IMR-90 (cell line): Measurements from ENCODE around the gene RABGGTA. TPM values are rescaled to one million over a fixed set of nuclear protein-coding genes. Genes with fewer than 3 reads are reported as not detected.

Experiments
- ATAC-seq: fragments of 200-7000 bp; cut with Tn5 transposase; 2 replicates; pipeline ENCODE4 v1.9.1; 2020; ENCODE audit warnings: low read depth, mild to moderate bottlenecking, moderate library complexity
- BruUV-seq: library from RNA; stranded (reverse); fragments of 400-500 nt; replicated peaks from 2 replicates; lab custom pipeline; 2021; lab: Mats Ljungman, UMichigan
- CTCF ChIA-PET: fragments of 300-600 bp; formaldehyde crosslinking; extraction: SDS; loops from one replicate; lab custom pipeline; 2021; ENCODE audit warnings: antibody characterized with exemption; lab: Yijun Ruan, JAX
- POLR2A ChIA-PET: fragments of 300-600 bp; sonication (Branson Sonifier 250); formaldehyde crosslinking; loops from one replicate; lab custom pipeline; 2022; ENCODE audit warnings: antibody characterized with exemption; ENCODE audit not compliant: unreplicated experiment; lab: Charles Lee
- DNase-seq: peaks from one replicate; pipeline ENCODE4 v3.0.0; 2013
- H2AFZ ChIP-seq: replicated peaks from 2 replicates; pipeline ENCODE3; 2013; ENCODE audit warnings: low read length, mild to moderate bottlenecking; ENCODE audit not compliant: poor library complexity
- H2AK5ac ChIP-seq: 2 replicates; pipeline ENCODE4 v1.6.1; 2013; ENCODE audit warnings: low read depth, low read length, inconsistent platforms
- H2AK9ac ChIP-seq: replicated peaks from 2 replicates; pipeline ENCODE3; 2013; ENCODE audit warnings: mild to moderate bottlenecking, low read depth, low read length, moderate library complexity; ENCODE audit not compliant: poor library complexity
- H2BK120ac ChIP-seq: 2 replicates; pipeline ENCODE4 v1.6.1; 2013; ENCODE audit warnings: low read depth, low read length, inconsistent platforms
- H2BK15ac ChIP-seq: 3 replicates; pipeline ENCODE4 v1.6.1; 2013; ENCODE audit warnings: low read depth, low read length, inconsistent platforms
- H2BK20ac ChIP-seq: 2 replicates; pipeline ENCODE4 v1.6.1; 2013; ENCODE audit warnings: low read depth, mild to moderate bottlenecking, inconsistent platforms, low read length, moderate library complexity
- H2BK5ac ChIP-seq: 2 replicates; pipeline ENCODE4 v1.6.1; 2013; ENCODE audit warnings: mild to moderate bottlenecking, low read depth, low read length, inconsistent platforms; ENCODE audit not compliant: poor library complexity, severe bottlenecking
- H3K14ac ChIP-seq: replicated peaks from 2 replicates; pipeline ENCODE4 v1.6.1; 2013; ENCODE audit warnings: low read depth, low read length, inconsistent platforms
- H3K18ac ChIP-seq: 2 replicates; pipeline ENCODE4 v1.6.1; 2013; ENCODE audit warnings: low read depth, low read length, control low read depth
- H3K23ac ChIP-seq: 2 replicates; pipeline ENCODE4 v1.6.1; 2013; ENCODE audit warnings: low read depth, low read length, inconsistent platforms
- H3K27ac ChIP-seq: 2 replicates; pipeline ENCODE4 v1.5.1; 2013; ENCODE audit warnings: mild to moderate bottlenecking, control low read depth, low read length; ENCODE audit not compliant: insufficient read depth
- H3K27me3 ChIP-seq: 2 replicates; pipeline ENCODE4 v1.6.1; 2013; ENCODE audit warnings: low read length; ENCODE audit not compliant: control insufficient read depth, insufficient read depth
- H3K36me3 ChIP-seq: 2 replicates; pipeline ENCODE4 v1.6.1; 2013; ENCODE audit warnings: low read length, mixed read lengths; ENCODE audit not compliant: control insufficient read depth, insufficient read depth
- H3K4ac ChIP-seq: 2 replicates; pipeline ENCODE4 v1.6.1; 2013; ENCODE audit warnings: low read depth, low read length, inconsistent platforms
- H3K4me1 ChIP-seq: 2 replicates; pipeline ENCODE4 v1.6.1; 2013; ENCODE audit warnings: low read length, mixed read lengths; ENCODE audit not compliant: control insufficient read depth, insufficient read depth
- H3K4me2 ChIP-seq: 2 replicates; pipeline ENCODE4 v1.6.1; 2013; ENCODE audit warnings: low read depth, mild to moderate bottlenecking, control low read depth, low read length, moderate library complexity
- H3K4me3 ChIP-seq: 2 replicates; pipeline ENCODE4 v1.5.1; 2013; ENCODE audit warnings: low read depth, mild to moderate bottlenecking, control low read depth, low read length, moderate library complexity; ENCODE audit not compliant: insufficient read depth
- H3K56ac ChIP-seq: 2 replicates; pipeline ENCODE4 v1.6.1; 2013; ENCODE audit warnings: low read length, inconsistent platforms; ENCODE audit not compliant: insufficient read depth; ENCODE audit errors: extremely low read depth
- H3K79me1 ChIP-seq, 2 experiments: 2 replicates each; pipeline ENCODE4 v1.6.1; 2013; ENCODE audit warnings: low read length in 2 of 2, inconsistent platforms in 1 of 2, low read depth in 1 of 2
- H3K9ac ChIP-seq: 2 replicates; pipeline ENCODE4 v1.6.1; 2013; ENCODE audit warnings: low read depth, low read length, control low read depth
- H3K9me1 ChIP-seq: 2 replicates; pipeline ENCODE4 v1.6.1; 2013; ENCODE audit warnings: low read length, inconsistent platforms; ENCODE audit not compliant: insufficient read depth
- H3K9me3 ChIP-seq: 2 replicates; pipeline ENCODE4 v1.6.1; 2013; ENCODE audit warnings: low read length; ENCODE audit not compliant: control insufficient read depth, insufficient read depth
- H4K20me1 ChIP-seq: 2 replicates; pipeline ENCODE4 v1.6.1; 2013; ENCODE audit warnings: low read length, inconsistent platforms; ENCODE audit not compliant: insufficient read depth
- H4K5ac ChIP-seq: 2 replicates; pipeline ENCODE4 v1.6.1; 2013; ENCODE audit warnings: mild to moderate bottlenecking, low read depth, low read length, control low read depth
- H4K8ac ChIP-seq, 2 experiments: 2 replicates each; pipeline ENCODE4 v1.6.1; 2013; ENCODE audit warnings: low read depth in 2 of 2, low read length in 2 of 2, control low read depth in 1 of 2, inconsistent platforms in 1 of 2
- H4K91ac ChIP-seq: 2 replicates; pipeline ENCODE4 v1.6.1; 2013; ENCODE audit warnings: low read depth, low read length, inconsistent platforms; ENCODE audit not compliant: insufficient read depth
- BHLHE40 ChIP-seq: fragments of 150-350 bp; IDR thresholded peaks from 2 replicates; pipeline ENCODE4 v1.6.1; 2016; ENCODE audit warnings: mild to moderate bottlenecking, low read depth, low read length
- CHD1 ChIP-seq: IDR thresholded peaks from 2 replicates; pipeline ENCODE4 v1.6.1; 2012; ENCODE audit warnings: low read depth, low read length, improper control_type of control experiment
- ELK1 ChIP-seq: fragments of 150-350 bp; IDR thresholded peaks from 2 replicates; pipeline ENCODE4 v1.6.1; 2016; ENCODE audit warnings: low read depth, mild to moderate bottlenecking, low read length, moderate library complexity, borderline replicate concordance
- NFE2L2 ChIP-seq: fragments of 150-350 bp; IDR thresholded peaks from 2 replicates; pipeline ENCODE4 v1.6.1; 2016; ENCODE audit warnings: low read depth, mild to moderate bottlenecking, low read length
- RFX5 ChIP-seq: IDR thresholded peaks from 2 replicates; pipeline ENCODE4 v1.8.0; 2012; ENCODE audit warnings: low read depth, mild to moderate bottlenecking, low read length, moderate library complexity
- SMC3 ChIP-seq: fragments of 150-350 bp; IDR thresholded peaks from 2 replicates; pipeline ENCODE4 v1.6.1; 2016; ENCODE audit warnings: low read depth, mild to moderate bottlenecking, antibody characterized with exemption, low read length, moderate library complexity
- USF2 ChIP-seq: fragments of 150-350 bp; IDR thresholded peaks from 2 replicates; pipeline ENCODE4 v1.6.1; 2017; ENCODE audit warnings: mild to moderate bottlenecking, antibody characterized with exemption, low read length, low read depth
- WGBS, 2 experiments: methylation state at CpG; one replicate each; pipeline versions ENCODE4 v1.1.5 to v1.1.7; 2013; ENCODE audit warnings: missing lambda C conversion rate in 2 of 2; ENCODE audit not compliant: insufficient read length in 1 of 2; ENCODE audit errors: extremely low coverage in 2 of 2; 5-methylcytosine and 5-hydroxymethylcytosine counted together
- dilution Hi-C: fragments of 300-500 bp; cut with HindIII; formaldehyde crosslinking; loops from one replicate; pipeline ENCODE4 v1.14.3; 2018; ENCODE audit warnings: low sequenced_read_pairs; ENCODE audit not compliant: unreplicated experiment
- in situ Hi-C: fragments of 300-500 bp; cut with MboI; formaldehyde crosslinking; loops from 3 replicates; pipeline ENCODE4 v1.14.3; 2019; ENCODE audit warnings: low sequenced_read_pairs, inconsistent platforms, mixed read lengths
- intact Hi-C: fragments of 100-400 bp; cut with micrococcal nuclease; formaldehyde crosslinking; loops from 2 replicates; pipeline ENCODE4 v1.10.0; 2022
- polyA plus RNA-seq, 3 experiments: library from polyadenylated mRNA; depleted of rRNA; stranded (reverse); fragments of >200 nt; gene quantifications; 2 replicates each; pipeline ENCODE4 v1.2.3, GENCODE V29; 2012; ENCODE audit warnings: low replicate concordance in 1 of 3
- total RNA-seq: library from RNA; depleted of rRNA; stranded (reverse); fragments of >200 nt; gene quantifications from 2 replicates; pipeline ENCODE4 v1.2.3, GENCODE V29; 2012

Gene RABGGTA
- total and polyA plus RNA-seq, 2 of the 4 experiments (the other 2 are of a cell fraction), result 25.6 to 55.6 TPM

DNA sequence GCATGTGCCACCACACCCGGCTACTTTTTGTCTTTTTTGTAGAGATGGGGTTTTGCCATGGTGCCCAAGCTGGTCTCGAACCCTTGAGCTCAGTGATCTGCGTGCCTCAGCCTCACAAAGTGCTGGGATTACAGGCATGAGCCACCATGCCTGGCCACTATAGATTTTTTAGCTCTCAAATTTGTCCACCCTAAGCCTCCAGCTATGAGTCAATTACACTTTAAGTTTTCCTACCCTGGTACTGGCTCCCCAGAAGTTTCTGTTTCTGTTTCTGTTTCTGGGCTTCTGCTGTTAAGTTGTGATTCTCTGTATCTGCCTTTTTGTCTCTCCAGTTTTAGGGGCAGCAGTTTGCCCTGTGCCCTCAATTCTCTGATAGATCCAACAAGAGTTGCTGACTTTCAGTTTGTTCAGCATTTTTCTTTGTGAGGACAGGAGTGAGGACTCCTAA is 24.6 kb downstream of the RABGGTA start:
- no peak overlapping the region for H2BK15ac ChIP-seq
- H2BK120ac ChIP-seq, result peak overlapping the region; percentile 19; the same call in 1 of the 2 replicates
- no peaks in the 10 kb centered on the region for H3K27me3 ChIP-seq
- H2AK5ac ChIP-seq, result no peak overlapping the region
- peak overlapping the region in 1 of 2 experiments; percentile 91; a peak in 3 of 4 replicates for H4K8ac ChIP-seq
- H3K9me3 ChIP-seq, result no peaks in the 10 kb centered on the region
- ChIA-PET POLR2A (no interaction called here), CTCF (interaction anchor here (0.6 to 1.0 kb wide), 2 partner anchors 50 to 69 kb away, joined by 3 to 4 read pairs; no protein-coding TSS in a partner anchor)
- intact Hi-C loops, result no loop called here
- no peak overlapping the region for H2BK20ac ChIP-seq
- peak overlapping the region; percentile 37; the same call in 1 of the 2 replicates for H3K14ac ChIP-seq
- TF ChIP-seq ELK1, result no peak
- no peak for TF ChIP-seq USF2
- no peak for TF ChIP-seq SMC3
- TF ChIP-seq BHLHE40, result no peak
- TF ChIP-seq CHD1, result no peak
- TF ChIP-seq RFX5, result no peak
- TF ChIP-seq NFE2L2, result no peak
- in situ Hi-C loops, result no loop called here
- peaks cover 14% of the 10 kb centered on the region for H3K9me1 ChIP-seq
- H4K20me1 ChIP-seq, result no peaks in the 10 kb centered on the region; the same call in 1 of the 2 replicates
- H3K9ac ChIP-seq, result peak overlapping the region; percentile 51; the same call in 1 of the 2 replicates
- peak overlapping the region; percentile 47; the same call in 1 of the 2 replicates for H3K4me2 ChIP-seq
- H2BK5ac ChIP-seq, result no peak overlapping the region
- DNase-seq (peak; percentile 25), ATAC-seq (no peak)
- no peak overlapping the region for H3K4ac ChIP-seq
- no peak overlapping the region for H2AK9ac ChIP-seq
- no peak overlapping the region for H3K27ac ChIP-seq
- dilution Hi-C loops, result no loop called here
- no peaks in the 10 kb centered on the region for H3K36me3 ChIP-seq
- H2AFZ ChIP-seq, result peak overlapping the region; percentile 78
- no TSS peak for BruUV-seq
- no CpG with 5 or more reads among the region's 3 CpGs for WGBS, 2 experiments
- peaks cover 3 to 8% of the 10 kb centered on the region in 2 experiments; a peak in 3 of 4 replicates for H3K79me1 ChIP-seq
- H3K23ac ChIP-seq, result no peak overlapping the region
- no peak overlapping the region for H3K56ac ChIP-seq
- H3K4me1 ChIP-seq, result peaks cover 10% of the 10 kb centered on the region
- no peak overlapping the region for H4K91ac ChIP-seq
- H4K5ac ChIP-seq, result peak overlapping the region; percentile 82
- H3K18ac ChIP-seq, result peak overlapping the region; percentile 46; the same call in 1 of the 2 replicates
- no peak overlapping the region for H3K4me3 ChIP-seq
